HL-60 (cell line): Measurements from ENCODE around the gene GPR34.

ENCODE experiments used
- DNase-seq, 2 experiments: peaks; one replicate each; pipeline ENCODE4 v3.0.0-alpha.2; 2010 to 2020; ENCODE audit warnings: low read depth in 1 of 2, low spot score in 1 of 2
- H3K27ac ChIP-seq: fragments of 250-450 bp; sonication (Bioruptor Pico); replicated peaks from 2 replicates; pipeline ENCODE4 v1.5.1; 2020; ENCODE audit warnings: mild to moderate bottlenecking, moderate library complexity
- H3K27me3 ChIP-seq: fragments of 250-450 bp; sonication (Bioruptor Pico); 2 replicates; pipeline ENCODE4 v1.5.1; 2021; ENCODE audit warnings: mild to moderate bottlenecking, moderate library complexity; ENCODE audit not compliant: insufficient read depth, poor library complexity, severe bottlenecking
- H3K4me3 ChIP-seq: replicated peaks from 2 replicates; pipeline ENCODE4 v1.5.1; 2011; ENCODE audit warnings: mild to moderate bottlenecking, control low read depth, low read length; ENCODE audit not compliant: insufficient read depth
- GABPA ChIP-seq: IDR thresholded peaks from 2 replicates; pipeline ENCODE4 v1.6.1; 2012; ENCODE audit warnings: low read depth
- POLR2AphosphoS5 ChIP-seq: IDR thresholded peaks from 2 replicates; pipeline ENCODE4 v1.6.1; 2012; ENCODE audit warnings: low read depth
- SPI1 ChIP-seq: IDR thresholded peaks from 2 replicates; pipeline ENCODE4 v1.6.1; 2012; ENCODE audit warnings: low read depth, mild to moderate bottlenecking, borderline replicate concordance
- TF ChIP-seq, protein P1 (sequence below): IDR thresholded peaks from one replicate; pipeline ENCODE4 v1.5.1; 2011; ENCODE audit warnings: low read length, control low read depth, inconsistent platforms; ENCODE audit not compliant: insufficient read depth
- TF ChIP-seq, protein P2 (sequence below): IDR thresholded peaks from 2 replicates; pipeline ENCODE4 v1.6.1; 2012; ENCODE audit warnings: low read depth; ENCODE audit not compliant: insufficient replicate concordance

The GPR34 gene

DNA sequence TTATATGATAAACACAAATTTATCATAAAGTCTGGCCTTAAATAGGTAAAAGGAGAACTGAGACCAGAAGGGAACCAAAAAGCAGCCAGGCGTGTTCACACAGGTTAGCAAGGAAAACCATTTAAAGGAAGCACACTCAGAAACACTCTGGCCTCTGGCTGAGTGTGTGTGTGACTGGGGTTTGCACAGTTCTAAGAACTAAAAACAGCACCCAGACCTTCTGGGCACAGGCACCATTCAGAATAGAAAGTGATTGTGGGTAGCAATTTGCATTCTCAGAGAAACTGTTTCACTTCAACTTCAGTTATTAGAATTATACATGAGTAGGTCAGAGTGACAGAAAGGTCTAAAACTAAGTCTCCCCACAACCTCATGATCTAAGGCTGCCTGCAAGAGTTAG, 45.2 kb downstream of the GPR34 start:
- TF ChIP-seq, protein P1, sequence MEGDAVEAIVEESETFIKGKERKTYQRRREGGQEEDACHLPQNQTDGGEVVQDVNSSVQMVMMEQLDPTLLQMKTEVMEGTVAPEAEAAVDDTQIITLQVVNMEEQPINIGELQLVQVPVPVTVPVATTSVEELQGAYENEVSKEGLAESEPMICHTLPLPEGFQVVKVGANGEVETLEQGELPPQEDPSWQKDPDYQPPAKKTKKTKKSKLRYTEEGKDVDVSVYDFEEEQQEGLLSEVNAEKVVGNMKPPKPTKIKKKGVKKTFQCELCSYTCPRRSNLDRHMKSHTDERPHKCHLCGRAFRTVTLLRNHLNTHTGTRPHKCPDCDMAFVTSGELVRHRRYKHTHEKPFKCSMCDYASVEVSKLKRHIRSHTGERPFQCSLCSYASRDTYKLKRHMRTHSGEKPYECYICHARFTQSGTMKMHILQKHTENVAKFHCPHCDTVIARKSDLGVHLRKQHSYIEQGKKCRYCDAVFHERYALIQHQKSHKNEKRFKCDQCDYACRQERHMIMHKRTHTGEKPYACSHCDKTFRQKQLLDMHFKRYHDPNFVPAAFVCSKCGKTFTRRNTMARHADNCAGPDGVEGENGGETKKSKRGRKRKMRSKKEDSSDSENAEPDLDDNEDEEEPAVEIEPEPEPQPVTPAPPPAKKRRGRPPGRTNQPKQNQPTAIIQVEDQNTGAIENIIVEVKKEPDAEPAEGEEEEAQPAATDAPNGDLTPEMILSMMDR: no peak
- TF ChIP-seq GABPA: no peak
- TF ChIP-seq SPI1: no peak
- TF ChIP-seq POLR2AphosphoS5: no peak
- TF ChIP-seq, protein P2, sequence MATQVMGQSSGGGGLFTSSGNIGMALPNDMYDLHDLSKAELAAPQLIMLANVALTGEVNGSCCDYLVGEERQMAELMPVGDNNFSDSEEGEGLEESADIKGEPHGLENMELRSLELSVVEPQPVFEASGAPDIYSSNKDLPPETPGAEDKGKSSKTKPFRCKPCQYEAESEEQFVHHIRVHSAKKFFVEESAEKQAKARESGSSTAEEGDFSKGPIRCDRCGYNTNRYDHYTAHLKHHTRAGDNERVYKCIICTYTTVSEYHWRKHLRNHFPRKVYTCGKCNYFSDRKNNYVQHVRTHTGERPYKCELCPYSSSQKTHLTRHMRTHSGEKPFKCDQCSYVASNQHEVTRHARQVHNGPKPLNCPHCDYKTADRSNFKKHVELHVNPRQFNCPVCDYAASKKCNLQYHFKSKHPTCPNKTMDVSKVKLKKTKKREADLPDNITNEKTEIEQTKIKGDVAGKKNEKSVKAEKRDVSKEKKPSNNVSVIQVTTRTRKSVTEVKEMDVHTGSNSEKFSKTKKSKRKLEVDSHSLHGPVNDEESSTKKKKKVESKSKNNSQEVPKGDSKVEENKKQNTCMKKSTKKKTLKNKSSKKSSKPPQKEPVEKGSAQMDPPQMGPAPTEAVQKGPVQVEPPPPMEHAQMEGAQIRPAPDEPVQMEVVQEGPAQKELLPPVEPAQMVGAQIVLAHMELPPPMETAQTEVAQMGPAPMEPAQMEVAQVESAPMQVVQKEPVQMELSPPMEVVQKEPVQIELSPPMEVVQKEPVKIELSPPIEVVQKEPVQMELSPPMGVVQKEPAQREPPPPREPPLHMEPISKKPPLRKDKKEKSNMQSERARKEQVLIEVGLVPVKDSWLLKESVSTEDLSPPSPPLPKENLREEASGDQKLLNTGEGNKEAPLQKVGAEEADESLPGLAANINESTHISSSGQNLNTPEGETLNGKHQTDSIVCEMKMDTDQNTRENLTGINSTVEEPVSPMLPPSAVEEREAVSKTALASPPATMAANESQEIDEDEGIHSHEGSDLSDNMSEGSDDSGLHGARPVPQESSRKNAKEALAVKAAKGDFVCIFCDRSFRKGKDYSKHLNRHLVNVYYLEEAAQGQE: no peak
- peak in 1 of 2 experiments; percentile 5 for DNase-seq
- no peak overlapping the region for H3K4me3 ChIP-seq
- no peaks in the 10 kb centered on the region for H3K27me3 ChIP-seq
- no peak overlapping the region for H3K27ac ChIP-seq

DNA sequence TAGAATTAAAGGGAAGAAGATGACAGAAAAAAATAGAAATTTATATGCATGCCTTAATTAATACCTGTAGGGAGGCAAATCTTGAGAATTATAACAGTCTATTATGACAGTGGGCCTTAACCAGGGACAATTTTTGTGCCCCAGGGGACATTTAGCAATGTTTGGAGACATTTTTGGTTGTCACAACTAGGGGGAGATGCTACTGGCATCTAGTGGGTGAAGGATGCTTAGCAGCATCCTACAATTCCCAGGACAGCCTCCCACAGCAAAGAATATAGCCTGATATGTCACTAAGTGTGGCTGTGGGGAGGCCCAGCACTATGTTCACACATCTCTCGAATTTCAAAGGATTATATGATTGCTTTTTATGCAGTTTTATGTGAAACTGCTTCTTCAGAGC, 45.8 kb downstream of the GPR34 start:
- no peak overlapping the region for H3K27ac ChIP-seq

DNA sequence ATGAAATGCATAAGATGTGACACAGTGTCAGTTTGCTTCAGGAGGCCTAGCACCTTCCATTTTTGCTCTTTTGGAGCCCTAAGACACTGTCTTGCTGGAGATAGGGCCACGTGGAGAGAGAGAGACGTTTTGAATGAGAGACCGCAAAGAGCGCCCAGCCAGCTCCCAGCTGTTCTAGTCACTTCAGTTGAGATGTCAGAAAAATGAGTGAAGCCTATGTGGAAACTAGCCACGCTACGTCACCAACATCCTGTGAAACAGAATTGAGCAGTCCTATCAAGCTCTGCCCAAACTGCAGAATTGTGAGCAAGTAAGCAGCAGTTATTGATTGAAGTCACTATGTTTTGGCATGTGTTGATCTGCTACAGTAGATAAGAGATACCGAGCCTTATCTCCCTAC, 48.3 kb downstream of the GPR34 start:
- no peak overlapping the region for H3K27ac ChIP-seq
- TF ChIP-seq, protein P2: no peak
- TF ChIP-seq SPI1 (no peak), POLR2AphosphoS5 (no peak), GABPA (no peak)
- TF ChIP-seq, protein P1: no peak
- peak in 1 of 2 experiments; percentile 66 for DNase-seq
- H3K4me3 ChIP-seq: no peak overlapping the region
- H3K27me3 ChIP-seq: no peaks in the 10 kb centered on the region

More for the DNA sequence above, 45.8 kb downstream of the GPR34 start:
- DNase-seq: peak in 1 of 2 experiments; percentile 35
- Histone ChIP-seq H3K27me3 (no peaks in the 10 kb centered on the region), H3K4me3 (no peak overlapping the region)
- TF ChIP-seq GABPA (no peak), POLR2AphosphoS5 (no peak), SPI1 (no peak)
- TF ChIP-seq, protein P1: peak; percentile 28
- TF ChIP-seq, protein P2: no peak
